Measurements from ENCODE around the gene TOR1B.

DNA sequence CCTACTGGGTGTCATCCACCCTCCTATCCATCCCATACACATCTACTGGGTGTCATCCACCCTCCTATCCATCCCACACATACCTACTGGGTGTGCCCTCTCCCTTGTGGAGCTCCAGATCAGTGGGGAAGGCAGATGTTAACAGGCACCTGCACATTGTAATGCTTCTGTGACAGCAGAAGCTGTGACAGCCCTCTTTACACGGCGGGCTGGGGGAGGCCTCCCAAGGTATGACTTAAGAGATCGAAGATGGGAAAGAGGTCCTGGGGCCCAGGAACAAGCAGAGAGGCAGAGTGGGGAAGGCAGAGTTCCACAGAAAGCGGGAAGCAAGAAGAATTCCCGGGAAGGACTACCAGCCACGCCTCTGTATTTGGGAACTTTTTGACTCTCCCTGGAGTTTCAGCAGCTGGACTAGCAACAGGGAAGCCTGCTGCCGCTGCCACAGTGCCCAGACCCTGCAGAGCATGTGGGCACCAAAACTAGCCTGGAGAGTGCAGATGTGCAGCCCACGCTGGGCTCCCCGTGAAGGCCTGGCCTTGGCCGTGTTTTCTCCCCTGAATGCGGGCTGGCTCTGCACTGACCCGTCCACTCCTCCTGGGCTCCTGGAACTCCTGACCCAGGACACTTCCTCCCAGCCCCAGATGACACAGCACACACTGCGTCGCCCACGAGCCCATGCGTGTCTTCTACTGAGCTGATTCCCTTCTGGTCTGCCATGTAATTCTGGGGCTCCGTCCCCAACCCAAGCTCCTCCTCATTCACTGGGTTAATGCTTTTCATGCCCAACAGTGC is 11.6 kb downstream of the TOR1B start:
- no peak for TF ChIP-seq CTCF (IDR thresholded peaks at IDR 0.05; ENCODE audit: low read depth, low read length, missing input control)
- TF ChIP-seq SP1 (IDR thresholded peaks at IDR 0.05), result no peak
- TF ChIP-seq FOXA2 (IDR thresholded peaks at IDR 0.05), result no peak
- no peak for TF ChIP-seq MAX (IDR thresholded peaks at IDR 0.05)
- TF ChIP-seq EGR1 (IDR thresholded peaks at IDR 0.05; ENCODE audit: low read depth in 2 of 2), result no peak
- TF ChIP-seq YY1 (IDR thresholded peaks at IDR 0.05), result no peak
- TF ChIP-seq, protein P1, sequence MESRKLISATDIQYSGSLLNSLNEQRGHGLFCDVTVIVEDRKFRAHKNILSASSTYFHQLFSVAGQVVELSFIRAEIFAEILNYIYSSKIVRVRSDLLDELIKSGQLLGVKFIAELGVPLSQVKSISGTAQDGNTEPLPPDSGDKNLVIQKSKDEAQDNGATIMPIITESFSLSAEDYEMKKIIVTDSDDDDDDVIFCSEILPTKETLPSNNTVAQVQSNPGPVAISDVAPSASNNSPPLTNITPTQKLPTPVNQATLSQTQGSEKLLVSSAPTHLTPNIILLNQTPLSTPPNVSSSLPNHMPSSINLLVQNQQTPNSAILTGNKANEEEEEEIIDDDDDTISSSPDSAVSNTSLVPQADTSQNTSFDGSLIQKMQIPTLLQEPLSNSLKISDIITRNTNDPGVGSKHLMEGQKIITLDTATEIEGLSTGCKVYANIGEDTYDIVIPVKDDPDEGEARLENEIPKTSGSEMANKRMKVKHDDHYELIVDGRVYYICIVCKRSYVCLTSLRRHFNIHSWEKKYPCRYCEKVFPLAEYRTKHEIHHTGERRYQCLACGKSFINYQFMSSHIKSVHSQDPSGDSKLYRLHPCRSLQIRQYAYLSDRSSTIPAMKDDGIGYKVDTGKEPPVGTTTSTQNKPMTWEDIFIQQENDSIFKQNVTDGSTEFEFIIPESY (IDR thresholded peaks at IDR 0.05), result no peak
- TF ChIP-seq GABPA (IDR thresholded peaks at IDR 0.05 in 1 of 2, conservative IDR thresholded peaks at IDR 0.05 in 1 of 2), result no peak

All from liver (tissue), 3 donors.